ENCODE measurements around the gene OR1K1. TPM values are rescaled to one million over a fixed set of nuclear protein-coding genes. Genes with fewer than 3 reads are reported as not detected.

The OR1K1 gene
- total RNA-seq, 2 donors from 2014 or later = not detected

DNA sequence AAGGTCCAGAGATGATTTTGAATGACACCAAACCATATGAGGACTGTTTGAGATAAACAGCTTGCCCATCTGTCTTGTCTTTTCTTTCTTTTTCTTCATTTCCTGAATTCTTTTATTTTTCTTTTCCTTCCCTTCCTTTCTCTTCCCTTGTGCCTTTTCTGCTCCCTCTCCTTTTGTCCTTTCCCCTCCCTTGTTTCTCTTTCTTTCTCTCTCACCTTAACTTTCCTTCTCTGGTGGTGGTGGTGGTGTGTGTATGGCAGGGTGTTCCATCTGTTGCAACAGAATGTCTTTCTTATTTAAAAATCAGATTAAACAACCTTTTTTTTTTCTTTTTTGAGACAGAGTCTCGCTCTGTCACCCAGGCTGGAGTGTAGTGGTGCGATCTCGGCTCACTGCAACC lies 32.3 kb downstream of the OR1K1 start:
- no peak for DNase-seq
- WGBS, 2 experiments (ENCODE audit: insufficient coverage in 1 of 2, insufficient read length in 1 of 2) = 94% methylated on average over 3 of the region's 3 CpGs; no CpG with 5 or more reads in 1 of the 2 experiments

DNA sequence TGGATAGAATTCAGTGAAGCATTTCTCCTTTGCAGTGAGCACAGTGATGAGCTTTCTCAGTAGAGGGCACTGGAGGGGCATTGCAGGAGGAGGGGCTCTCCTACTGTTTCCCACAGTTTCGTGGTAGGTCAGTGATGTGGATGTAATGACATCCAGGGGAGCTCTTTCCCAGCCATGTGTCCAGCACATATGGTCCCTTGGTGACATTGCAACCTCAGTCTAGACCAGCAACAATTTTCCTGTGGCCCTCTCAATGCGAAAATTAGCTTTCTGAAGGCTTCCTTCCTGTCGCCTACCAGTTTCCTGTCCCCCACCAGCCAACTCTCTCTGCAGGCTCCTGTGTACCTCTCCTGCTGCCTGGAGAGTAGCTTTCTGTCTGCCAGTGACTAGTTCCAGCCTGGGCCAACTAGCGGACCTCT lies 35.4 kb downstream of the OR1K1 start:
- DNase-seq = peak; percentile 66
- no peaks in the 10 kb centered on the region for H3K27me3 ChIP-seq (ENCODE audit: control insufficient read depth, insufficient read depth, low read length, poor library complexity, severe bottlenecking)
- H3K27ac ChIP-seq (ENCODE audit: low read depth, low read length) = no peak overlapping the region
- peaks cover 3% of the 10 kb centered on the region for H3K27me3 Mint-ChIP-seq (ENCODE audit: insufficient read depth)
- no peak overlapping the region for H3K4me3 Mint-ChIP-seq
- no peaks in the 10 kb centered on the region for H3K9me3 ChIP-seq (ENCODE audit: control insufficient read depth, low read length)
- no peak overlapping the region for H3K27ac Mint-ChIP-seq
- 73 to 91% methylated on average over 2 to 4 of the region's 4 CpGs for WGBS, 2 experiments (ENCODE audit: insufficient coverage in 1 of 2, insufficient read length in 1 of 2)
- H3K9me3 Mint-ChIP-seq = peaks cover 3% of the 10 kb centered on the region
- no peak overlapping the region for H3K4me3 ChIP-seq (ENCODE audit: low read length)
- H3K4me1 ChIP-seq (ENCODE audit: control insufficient read depth, insufficient read depth, low read length) = no peaks in the 10 kb centered on the region
- H3K9ac ChIP-seq (ENCODE audit: extremely low read depth, low read length, poor library complexity, severe bottlenecking) = no peak overlapping the region
- H3K36me3 Mint-ChIP-seq (ENCODE audit: low read depth) = no peaks in the 10 kb centered on the region
- H3K36me3 ChIP-seq (ENCODE audit: control insufficient read depth, insufficient read depth, low read length) = no peaks in the 10 kb centered on the region
- H3K4me1 Mint-ChIP-seq = no peaks in the 10 kb centered on the region
- peak; percentile 59 for TF ChIP-seq CTCF (conservative IDR thresholded peaks at IDR 0.05)

More for the DNA sequence above, 32.3 kb downstream of the OR1K1 start:
- Histone ChIP-seq H3K36me3 (ENCODE audit: control insufficient read depth, insufficient read depth, low read length) (no peaks in the 10 kb centered on the region), H3K4me1 (ENCODE audit: control insufficient read depth, insufficient read depth, low read length) (no peaks in the 10 kb centered on the region), H3K27me3 (ENCODE audit: control insufficient read depth, insufficient read depth, low read length, poor library complexity, severe bottlenecking) (no peaks in the 10 kb centered on the region), H3K4me3 (ENCODE audit: low read length) (no peak overlapping the region), H3K9me3 (ENCODE audit: control insufficient read depth, low read length) (no peaks in the 10 kb centered on the region), H3K27ac (ENCODE audit: low read depth, low read length) (no peak overlapping the region), H3K9ac (ENCODE audit: extremely low read depth, low read length, poor library complexity, severe bottlenecking) (no peak overlapping the region)
- Mint-ChIP-seq H3K9me3 (no peaks in the 10 kb centered on the region), H3K4me1 (peaks cover 2% of the 10 kb centered on the region), H3K27ac (no peak overlapping the region), H3K27me3 (ENCODE audit: insufficient read depth) (no peaks in the 10 kb centered on the region), H3K36me3 (ENCODE audit: low read depth) (no peaks in the 10 kb centered on the region), H3K4me3 (no peak overlapping the region)
- no peak for TF ChIP-seq CTCF (conservative IDR thresholded peaks at IDR 0.05)

DNA sequence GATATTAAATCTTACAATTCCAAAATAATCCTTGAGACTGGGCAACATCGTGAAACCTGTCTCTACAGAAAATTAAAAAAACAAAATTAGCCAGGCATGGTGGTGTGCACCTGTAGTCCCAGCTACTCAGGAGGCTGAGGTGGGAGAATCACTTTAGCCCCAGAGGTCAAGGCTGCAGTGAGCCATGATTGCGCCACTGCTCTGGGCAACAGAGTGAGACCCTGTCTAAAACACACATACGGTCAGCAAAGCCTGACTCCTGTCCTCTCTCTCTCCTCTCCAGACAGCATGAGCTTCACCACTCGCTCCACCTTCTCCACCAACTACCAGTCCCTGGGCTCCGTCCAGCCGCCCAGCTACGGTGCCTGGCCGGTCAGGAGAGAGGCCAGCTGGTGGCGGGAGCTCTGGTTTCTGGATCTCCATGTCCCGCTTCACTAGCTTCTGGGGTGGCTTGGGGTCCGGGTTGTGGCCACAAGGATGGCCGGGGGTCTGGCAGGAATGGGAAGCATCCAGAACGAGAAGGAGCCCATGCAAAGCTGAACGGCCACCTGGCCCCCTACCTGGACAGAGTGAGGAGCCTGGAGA lies 37.4 kb downstream of the OR1K1 start:
- no peaks in the 10 kb centered on the region for H3K4me1 Mint-ChIP-seq
- 91 to 98% methylated on average over 7 to 14 of the region's 14 CpGs for WGBS, 2 experiments (ENCODE audit: insufficient coverage in 1 of 2, insufficient read length in 1 of 2)
- no peaks in the 10 kb centered on the region for H3K36me3 Mint-ChIP-seq (ENCODE audit: low read depth)
- peaks cover 3% of the 10 kb centered on the region for H3K9me3 Mint-ChIP-seq
- Histone ChIP-seq H3K27me3 (ENCODE audit: control insufficient read depth, insufficient read depth, low read length, poor library complexity, severe bottlenecking) (no peaks in the 10 kb centered on the region), H3K4me3 (ENCODE audit: low read length) (no peak overlapping the region), H3K9me3 (ENCODE audit: control insufficient read depth, low read length) (no peaks in the 10 kb centered on the region), H3K36me3 (ENCODE audit: control insufficient read depth, insufficient read depth, low read length) (no peaks in the 10 kb centered on the region), H3K4me1 (ENCODE audit: control insufficient read depth, insufficient read depth, low read length) (no peaks in the 10 kb centered on the region), H3K27ac (ENCODE audit: low read depth, low read length) (no peak overlapping the region), H3K9ac (ENCODE audit: extremely low read depth, low read length, poor library complexity, severe bottlenecking) (no peak overlapping the region)
- no peak for TF ChIP-seq CTCF (conservative IDR thresholded peaks at IDR 0.05)
- no peak overlapping the region for H3K4me3 Mint-ChIP-seq
- DNase-seq = no peak
- peaks cover 3% of the 10 kb centered on the region for H3K27me3 Mint-ChIP-seq (ENCODE audit: insufficient read depth)
- H3K27ac Mint-ChIP-seq = no peak overlapping the region

All from endodermal cell (in vitro differentiated cells).